H9 (cell line): Measurements from ENCODE around the gene PARP12. TPM values are rescaled to one million over a fixed set of nuclear protein-coding genes. Genes with fewer than 3 reads are reported as not detected.

Experiments
- DNase-seq: peaks from one replicate; pipeline ENCODE4 v3.0.0-alpha.2; 2017
- H2AFZ ChIP-seq: one replicate; pipeline ENCODE4 v1.6.1; 2013; ENCODE audit warnings: mild to moderate bottlenecking, low read length, control low read depth, moderate library complexity
- H2AK5ac ChIP-seq: 2 replicates; pipeline ENCODE4 v1.6.1; 2013; ENCODE audit warnings: low read length, control low read depth, mixed read lengths; ENCODE audit not compliant: insufficient read length
- H2BK120ac ChIP-seq: one replicate; pipeline ENCODE4 v1.6.1; 2013; ENCODE audit warnings: low read depth, mild to moderate bottlenecking, low read length, control low read depth, inconsistent platforms; ENCODE audit not compliant: poor library complexity, severe bottlenecking
- H2BK12ac ChIP-seq: 2 replicates; pipeline ENCODE4 v1.6.1; 2013; ENCODE audit warnings: low read length, control low read depth, mixed read lengths, low read depth; ENCODE audit not compliant: insufficient read length
- H2BK15ac ChIP-seq: 2 replicates; pipeline ENCODE4 v1.6.1; 2013; ENCODE audit warnings: low read depth, low read length, control low read depth
- H2BK20ac ChIP-seq: one replicate; pipeline ENCODE4 v1.6.1; 2013; ENCODE audit warnings: low read depth, mild to moderate bottlenecking, low read length, control low read depth, inconsistent platforms; ENCODE audit not compliant: poor library complexity, severe bottlenecking
- H2BK5ac ChIP-seq: 2 replicates; pipeline ENCODE4 v1.6.1; 2013; ENCODE audit warnings: low read length, control low read depth, mixed read lengths; ENCODE audit not compliant: insufficient read length
- H3K14ac ChIP-seq: 2 replicates; pipeline ENCODE4 v1.6.1; 2013; ENCODE audit warnings: low read length, control low read depth; ENCODE audit not compliant: insufficient read depth
- H3K18ac ChIP-seq: 2 replicates; pipeline ENCODE4 v1.6.1; 2013; ENCODE audit warnings: low read depth, mild to moderate bottlenecking, mixed read lengths, low read length, control low read depth; ENCODE audit not compliant: insufficient read length
- H3K23ac ChIP-seq: 2 replicates; pipeline ENCODE4 v1.6.1; 2013; ENCODE audit warnings: low read length, control low read depth, mixed read lengths, low read depth; ENCODE audit not compliant: insufficient read length
- H3K23me2 ChIP-seq: 2 replicates; pipeline ENCODE4 v1.6.1; 2013; ENCODE audit warnings: low read depth, mild to moderate bottlenecking, mixed read lengths, low read length, control low read depth; ENCODE audit not compliant: insufficient read length, poor library complexity, severe bottlenecking
- H3K27ac ChIP-seq: 2 replicates; pipeline ENCODE4 v1.5.1; 2013; ENCODE audit warnings: low read length, control low read depth, mixed read lengths, low read depth; ENCODE audit not compliant: insufficient read length
- H3K27me3 ChIP-seq: 2 replicates; pipeline ENCODE4 v1.6.1; 2013; ENCODE audit warnings: low read length, control low read depth, inconsistent platforms; ENCODE audit not compliant: insufficient read depth
- H3K4ac ChIP-seq: 2 replicates; pipeline ENCODE4 v1.6.1; 2013; ENCODE audit warnings: low read depth, mild to moderate bottlenecking, control low read depth, inconsistent platforms, low read length, moderate library complexity
- H3K4me1 ChIP-seq: 2 replicates; pipeline ENCODE4 v1.6.1; 2013; ENCODE audit warnings: low read length, control low read depth, inconsistent platforms; ENCODE audit not compliant: insufficient read depth
- H3K4me2 ChIP-seq: 2 replicates; pipeline ENCODE4 v1.6.1; 2013; ENCODE audit warnings: low read length, control low read depth, mixed read lengths; ENCODE audit not compliant: insufficient read length, insufficient read depth
- H3K56ac ChIP-seq: 2 replicates; pipeline ENCODE4 v1.6.1; 2013; ENCODE audit warnings: low read depth, mild to moderate bottlenecking, mixed read lengths, low read length, control low read depth; ENCODE audit not compliant: insufficient read length
- H3K79me1 ChIP-seq: 2 replicates; pipeline ENCODE4 v1.6.1; 2013; ENCODE audit warnings: low read depth, mild to moderate bottlenecking, moderate library complexity, low read length, control low read depth, inconsistent platforms; ENCODE audit not compliant: insufficient read depth, poor library complexity, severe bottlenecking
- H3K79me2 ChIP-seq: 2 replicates; pipeline ENCODE4 v1.6.1; 2013; ENCODE audit warnings: low read length, control low read depth, inconsistent platforms; ENCODE audit not compliant: insufficient read depth
- H3K9ac ChIP-seq: 2 replicates; pipeline ENCODE4 v1.6.1; 2013; ENCODE audit warnings: low read length, control low read depth, mixed read lengths; ENCODE audit not compliant: insufficient read length; ENCODE audit errors: extremely low read depth
- H3K9me3 ChIP-seq: one replicate; pipeline ENCODE4 v1.6.1; 2013; ENCODE audit warnings: low read depth, low read length, inconsistent platforms; ENCODE audit not compliant: control insufficient read depth
- H3T11ph ChIP-seq: one replicate; pipeline ENCODE4 v1.6.1; 2013; ENCODE audit warnings: mild to moderate bottlenecking, low read length, control low read depth, inconsistent platforms
- H4K20me1 ChIP-seq: one replicate; pipeline ENCODE4 v1.6.1; 2013; ENCODE audit not compliant: control insufficient read depth, insufficient read length, insufficient read depth
- H4K5ac ChIP-seq: 2 replicates; pipeline ENCODE4 v1.6.1; 2013; ENCODE audit warnings: low read depth, mild to moderate bottlenecking, mixed read lengths, low read length, control low read depth; ENCODE audit not compliant: insufficient read length
- H4K8ac ChIP-seq: replicated peaks from 2 replicates; pipeline ENCODE4 v1.6.1; 2013; ENCODE audit warnings: low read length, control low read depth, mixed read lengths, low read depth; ENCODE audit not compliant: insufficient read length
- H4K91ac ChIP-seq: 2 replicates; pipeline ENCODE4 v1.6.1; 2013; ENCODE audit warnings: low read depth, mild to moderate bottlenecking, moderate library complexity, mixed read lengths, low read length, control low read depth; ENCODE audit not compliant: insufficient read length
- H3K27ac Mint-ChIP-seq, 3 experiments: 2 replicates in 2 of 3; 3 replicates in 1 of 3; pipeline ENCODE4 v1.8.0; 2020 to 2021; ENCODE audit warnings: mixed read lengths in 3 of 3, mild to moderate bottlenecking in 1 of 3, moderate library complexity in 1 of 3
- H3K27me3 Mint-ChIP-seq: 2 replicates; pipeline ENCODE4 v1.8.0; 2021; ENCODE audit warnings: low read depth, mild to moderate bottlenecking, moderate library complexity, mixed read lengths
- H3K36me3 Mint-ChIP-seq, 3 experiments: 2 replicates in 2 of 3; 3 replicates in 1 of 3; pipeline ENCODE4 v1.8.0; 2020 to 2021; ENCODE audit warnings: low read depth in 3 of 3, mixed read lengths in 3 of 3; ENCODE audit not compliant: insufficient read depth in 1 of 3
- H3K4me1 Mint-ChIP-seq, 2 experiments: 2 replicates each; pipeline ENCODE4 v1.8.0; 2020; ENCODE audit warnings: mixed read lengths in 2 of 2
- H3K4me3 Mint-ChIP-seq, 2 experiments: 2 replicates in 1 of 2; 3 replicates in 1 of 2; pipeline ENCODE4 v1.8.0; 2020 to 2021; ENCODE audit warnings: mild to moderate bottlenecking in 2 of 2, mixed read lengths in 2 of 2, moderate library complexity in 1 of 2
- H3K9me3 Mint-ChIP-seq, 2 experiments: 2 replicates in 1 of 2; 3 replicates in 1 of 2; pipeline ENCODE4 v1.8.0; 2020; ENCODE audit warnings: mild to moderate bottlenecking in 2 of 2, mixed read lengths in 2 of 2, moderate library complexity in 1 of 2
- WGBS: extraction: QIAGEN DNeasy Blood & Tissue Kit; methylation state at CpG from one replicate; pipeline ENCODE4 v1.1.7; 2013; ENCODE audit warnings: missing lambda C conversion rate, low lambda C conversion rate, mixed read lengths; ENCODE audit not compliant: insufficient read length; ENCODE audit errors: extremely low coverage; 5-methylcytosine and 5-hydroxymethylcytosine counted together
- total RNA-seq: library from RNA; stranded (reverse); gene quantifications from 2 replicates; pipeline ENCODE4 v1.2.1, GENCODE V29; 2021
- TF ChIP-seq, protein P1 (sequence below): fragments of 200-600 bp; sonication (generic); conservative IDR thresholded peaks from 3 replicates; pipeline ENCODE4 v1.8.0; 2021; ENCODE audit warnings: antibody characterized with exemption, mild to moderate bottlenecking

The PARP12 gene
- total RNA-seq, 1 experiment from 2014 or later: 11.8 TPM

DNA sequence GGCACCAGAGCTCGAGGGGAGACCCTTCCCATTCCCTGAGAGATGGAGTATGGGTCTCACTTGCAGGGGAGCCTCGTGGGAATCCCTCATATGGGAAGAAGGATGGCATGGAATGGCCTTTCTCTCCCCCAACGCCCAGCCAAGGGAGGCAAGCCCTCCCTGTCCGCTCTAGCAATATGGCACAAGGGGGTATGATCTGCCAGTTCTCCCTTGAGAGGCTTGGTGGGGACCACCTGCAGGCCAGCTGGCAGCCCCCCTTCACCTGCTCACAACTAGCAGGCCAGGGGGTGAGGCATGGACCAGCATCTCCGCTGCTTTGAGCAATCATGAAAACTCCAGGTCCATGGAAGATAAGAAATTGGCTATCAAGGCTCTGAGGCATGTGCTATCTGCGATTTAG, 70.8 kb downstream of the PARP12 start:
- no peak overlapping the region for H3K14ac ChIP-seq
- H4K5ac ChIP-seq: no peak overlapping the region
- no peak overlapping the region for H3K56ac ChIP-seq
- H3K18ac ChIP-seq: no peak overlapping the region
- no peaks in the 10 kb centered on the region for H3K23me2 ChIP-seq
- H3K4ac ChIP-seq: no peak overlapping the region
- no peak overlapping the region for H3K23ac ChIP-seq
- no peak overlapping the region for H3T11ph ChIP-seq
- H3K9me3 ChIP-seq: no peaks in the 10 kb centered on the region
- H3K79me2 ChIP-seq: no peaks in the 10 kb centered on the region
- H4K20me1 ChIP-seq: no peaks in the 10 kb centered on the region
- H3K36me3 Mint-ChIP-seq: no peaks in the 10 kb centered on the region
- H3K4me1 ChIP-seq: no peaks in the 10 kb centered on the region
- no CpG with 5 or more reads among the region's 6 CpGs for WGBS
- H3K79me1 ChIP-seq: no peaks in the 10 kb centered on the region
- no peak overlapping the region for H3K27ac Mint-ChIP-seq
- no peaks in the 10 kb centered on the region for H3K9me3 Mint-ChIP-seq
- H2AFZ ChIP-seq: no peak overlapping the region
- no peak overlapping the region for H4K91ac ChIP-seq
- H2BK12ac ChIP-seq: no peak overlapping the region
- H2BK15ac ChIP-seq: no peak overlapping the region
- no peak overlapping the region for H2BK120ac ChIP-seq
- no peak overlapping the region for H4K8ac ChIP-seq
- peaks cover 10 to 13% of the 10 kb centered on the region in 2 experiments for H3K4me1 Mint-ChIP-seq
- H2BK20ac ChIP-seq: no peak overlapping the region
- peaks cover 6% of the 10 kb centered on the region; the same call in 1 of the 2 replicates for H3K27me3 Mint-ChIP-seq
- no peak overlapping the region for H3K4me3 Mint-ChIP-seq
- no peak overlapping the region for H3K9ac ChIP-seq
- no peak overlapping the region for H3K27ac ChIP-seq
- no peak overlapping the region for H3K4me2 ChIP-seq
- no peak overlapping the region for H2AK5ac ChIP-seq
- TF ChIP-seq, protein P1, sequence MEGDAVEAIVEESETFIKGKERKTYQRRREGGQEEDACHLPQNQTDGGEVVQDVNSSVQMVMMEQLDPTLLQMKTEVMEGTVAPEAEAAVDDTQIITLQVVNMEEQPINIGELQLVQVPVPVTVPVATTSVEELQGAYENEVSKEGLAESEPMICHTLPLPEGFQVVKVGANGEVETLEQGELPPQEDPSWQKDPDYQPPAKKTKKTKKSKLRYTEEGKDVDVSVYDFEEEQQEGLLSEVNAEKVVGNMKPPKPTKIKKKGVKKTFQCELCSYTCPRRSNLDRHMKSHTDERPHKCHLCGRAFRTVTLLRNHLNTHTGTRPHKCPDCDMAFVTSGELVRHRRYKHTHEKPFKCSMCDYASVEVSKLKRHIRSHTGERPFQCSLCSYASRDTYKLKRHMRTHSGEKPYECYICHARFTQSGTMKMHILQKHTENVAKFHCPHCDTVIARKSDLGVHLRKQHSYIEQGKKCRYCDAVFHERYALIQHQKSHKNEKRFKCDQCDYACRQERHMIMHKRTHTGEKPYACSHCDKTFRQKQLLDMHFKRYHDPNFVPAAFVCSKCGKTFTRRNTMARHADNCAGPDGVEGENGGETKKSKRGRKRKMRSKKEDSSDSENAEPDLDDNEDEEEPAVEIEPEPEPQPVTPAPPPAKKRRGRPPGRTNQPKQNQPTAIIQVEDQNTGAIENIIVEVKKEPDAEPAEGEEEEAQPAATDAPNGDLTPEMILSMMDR: no peak
- no peak for DNase-seq
- H3K27me3 ChIP-seq: no peaks in the 10 kb centered on the region; the same call in 1 of the 2 replicates
- H2BK5ac ChIP-seq: no peak overlapping the region
